HUES48 (cell line): ENCODE results near the gene TRPM1.

ENCODE experiments used
- H3K27ac ChIP-seq: one replicate; pipeline ENCODE4 v1.7.0; 2013; ENCODE audit warnings: low read depth, low read length, inconsistent platforms
- H3K27me3 ChIP-seq: 2 replicates; pipeline ENCODE4 v1.6.1; 2013; ENCODE audit warnings: mild to moderate bottlenecking, low read length; ENCODE audit not compliant: control insufficient read depth, insufficient read depth
- H3K36me3 ChIP-seq: 2 replicates; pipeline ENCODE4 v1.6.1; 2013; ENCODE audit warnings: low read length; ENCODE audit not compliant: control insufficient read depth, insufficient read depth
- H3K4me1 ChIP-seq: 2 replicates; pipeline ENCODE4 v1.6.1; 2013; ENCODE audit warnings: mild to moderate bottlenecking, low read length; ENCODE audit not compliant: control insufficient read depth, insufficient read depth
- H3K4me3 ChIP-seq: 2 replicates; pipeline ENCODE4 v1.5.1; 2013; ENCODE audit warnings: mild to moderate bottlenecking, low read depth, low read length
- H3K9ac ChIP-seq: 2 replicates; pipeline ENCODE4 v1.6.1; 2013; ENCODE audit warnings: mild to moderate bottlenecking, low read depth, low read length, moderate library complexity
- H3K9me3 ChIP-seq: 2 replicates; pipeline ENCODE4 v1.6.1; 2013; ENCODE audit warnings: low read length; ENCODE audit not compliant: control insufficient read depth, insufficient read depth

TRPM1 gene

DNA sequence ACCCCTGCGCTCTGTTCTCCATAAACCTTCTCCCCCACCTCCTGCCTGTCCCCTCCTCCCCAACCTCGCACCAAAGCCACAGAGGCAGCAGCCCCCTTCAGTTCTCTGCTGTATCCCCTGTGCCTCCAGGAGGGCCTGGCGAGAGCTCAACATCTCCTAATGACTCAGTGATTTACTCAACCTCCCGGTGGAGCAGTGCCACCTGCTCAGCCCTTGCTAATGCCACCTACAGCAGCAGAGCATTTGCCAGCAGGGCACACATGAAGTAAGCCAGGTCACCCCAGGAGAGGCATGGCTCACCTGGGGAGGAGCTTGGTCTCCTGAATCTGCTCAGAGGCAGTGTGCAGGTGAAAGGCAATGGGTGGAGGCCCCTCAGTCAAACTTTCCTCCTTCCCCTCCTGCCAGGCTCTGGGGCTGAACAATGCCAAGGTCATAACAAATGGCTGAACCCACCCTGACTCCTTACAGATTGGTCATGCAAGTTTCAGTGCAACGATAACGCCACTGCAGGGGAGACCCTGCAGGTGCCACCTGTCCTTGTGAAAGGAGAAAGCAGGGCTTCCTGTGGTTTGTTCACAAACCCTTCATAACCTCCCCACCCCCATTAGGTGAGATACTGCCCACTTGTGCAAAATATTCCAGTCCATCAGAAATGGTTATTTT is 19.8 kb downstream of the TRPM1 start:
- Histone ChIP-seq H3K27ac (no peak overlapping the region), H3K27me3 (peaks cover 8% of the 10 kb centered on the region; the same call in 1 of the 2 replicates), H3K36me3 (no peaks in the 10 kb centered on the region)

DNA sequence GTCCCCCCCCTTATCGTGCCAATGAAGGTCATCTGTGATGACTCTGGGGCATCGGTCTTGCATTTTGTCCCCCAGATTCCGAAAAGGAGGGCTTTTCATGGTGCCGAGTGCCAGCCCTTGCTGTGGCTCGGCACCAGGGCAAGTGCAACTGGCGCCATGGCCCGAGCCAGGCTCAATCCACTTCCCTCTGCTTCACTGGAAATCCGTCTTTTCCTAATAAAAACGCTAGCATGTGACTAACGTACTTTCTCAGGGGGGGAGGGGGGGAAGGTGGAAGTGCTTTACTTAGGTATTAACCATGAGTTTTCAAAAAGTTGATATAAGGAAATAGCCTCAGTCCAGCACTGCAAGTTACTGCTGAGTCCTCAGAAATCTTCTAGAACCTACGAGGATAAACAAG is 20.5 kb downstream of the TRPM1 start:
- peaks cover 47% of the 10 kb centered on the region for H3K4me1 ChIP-seq
- peak overlapping the region; percentile 49; the same call in 1 of the 2 replicates for H3K4me3 ChIP-seq
- H3K27ac ChIP-seq = peak overlapping the region; percentile 19
- peaks cover 8% of the 10 kb centered on the region; the same call in 1 of the 2 replicates for H3K27me3 ChIP-seq
- no peaks in the 10 kb centered on the region for H3K36me3 ChIP-seq
- H3K9ac ChIP-seq = no peak overlapping the region
- H3K9me3 ChIP-seq = no peaks in the 10 kb centered on the region

More for the DNA sequence above, 19.8 kb downstream of the TRPM1 start:
- no peak overlapping the region for H3K4me3 ChIP-seq
- no peak overlapping the region for H3K9ac ChIP-seq
- peaks cover 40% of the 10 kb centered on the region for H3K4me1 ChIP-seq
- H3K9me3 ChIP-seq = no peaks in the 10 kb centered on the region

DNA sequence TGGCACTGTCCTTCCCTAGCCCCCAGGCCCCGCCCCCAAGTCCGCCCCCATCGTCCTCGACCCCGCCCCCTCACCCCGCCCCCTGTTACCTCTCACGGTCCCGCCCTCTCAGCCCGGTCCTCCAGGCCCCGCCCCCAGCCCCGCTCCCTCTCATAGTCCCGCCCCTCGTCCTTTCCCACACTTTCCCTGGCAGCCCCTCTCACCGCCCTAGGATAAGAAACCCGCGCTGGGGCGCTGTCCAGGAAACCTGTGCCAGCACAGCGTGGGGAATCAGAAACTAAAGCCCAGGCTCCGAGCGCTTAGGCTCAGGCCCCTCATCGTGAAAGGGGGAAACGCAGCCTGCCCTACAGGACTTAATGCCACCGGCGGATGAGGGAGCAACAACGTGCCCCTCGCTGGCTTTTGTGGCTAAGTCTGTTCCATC is 20.9 kb downstream of the TRPM1 start:
- Histone ChIP-seq H3K4me3 (peak overlapping the region; percentile 49), H3K27ac (peak overlapping the region; percentile 94), H3K9ac (no peak overlapping the region), H3K27me3 (peaks cover 8% of the 10 kb centered on the region; the same call in 1 of the 2 replicates), H3K36me3 (no peaks in the 10 kb centered on the region), H3K9me3 (no peaks in the 10 kb centered on the region), H3K4me1 (peaks cover 51% of the 10 kb centered on the region)

DNA sequence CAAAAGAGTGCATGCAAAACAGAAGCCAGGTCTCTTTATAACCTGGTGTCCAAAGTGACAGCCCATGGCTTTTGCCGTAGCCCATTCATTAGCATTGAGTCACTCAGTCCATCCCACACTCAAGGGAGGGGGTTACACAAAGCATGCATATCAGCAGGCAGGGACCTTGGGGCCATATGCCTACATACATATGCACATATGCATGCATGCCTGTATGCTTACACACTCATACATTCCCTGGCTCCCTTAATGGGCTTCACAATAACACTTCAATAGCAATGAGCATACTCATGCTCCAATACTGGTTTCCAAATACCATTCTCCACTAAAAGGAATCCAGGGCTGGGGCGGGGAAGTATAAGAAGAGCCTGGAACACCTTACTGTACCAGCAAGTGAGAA is 22.0 kb downstream of the TRPM1 start:
- Histone ChIP-seq H3K9me3 (no peaks in the 10 kb centered on the region), H3K27ac (peak overlapping the region; percentile 94), H3K9ac (0 out of 2 replicates have a peak overlapping the region, but pooled peaks have one; percentile 16), H3K27me3 (peaks cover 8% of the 10 kb centered on the region; the same call in 1 of the 2 replicates), H3K36me3 (no peaks in the 10 kb centered on the region), H3K4me1 (peaks cover 55% of the 10 kb centered on the region), H3K4me3 (peak overlapping the region; percentile 31; the same call in 1 of the 2 replicates)

DNA sequence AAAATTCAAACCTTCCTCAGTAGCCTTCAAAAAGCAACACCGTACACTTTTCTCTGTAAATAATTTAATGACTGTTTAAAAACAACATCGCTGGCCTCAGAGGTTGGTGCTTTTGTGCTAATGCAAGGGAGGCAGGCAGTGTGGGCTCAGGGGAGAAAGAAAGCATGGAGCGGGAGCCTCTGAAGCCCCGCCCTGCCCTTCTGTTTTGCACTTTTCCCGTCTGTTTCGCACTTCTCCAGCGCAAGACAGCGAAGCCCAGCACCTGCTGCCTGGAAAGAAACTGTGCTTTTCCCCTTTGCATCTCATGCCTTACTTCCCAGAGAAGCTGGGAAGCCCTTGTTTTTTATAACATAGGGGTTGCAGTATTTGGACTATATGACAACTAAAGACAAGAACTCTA is 23.1 kb downstream of the TRPM1 start:
- peaks cover 55% of the 10 kb centered on the region for H3K4me1 ChIP-seq
- H3K9ac ChIP-seq = no peak overlapping the region
- H3K36me3 ChIP-seq = no peaks in the 10 kb centered on the region
- peak overlapping the region; percentile 71 for H3K27ac ChIP-seq
- H3K4me3 ChIP-seq = no peak overlapping the region
- no peaks in the 10 kb centered on the region for H3K9me3 ChIP-seq
- H3K27me3 ChIP-seq = peaks cover 8% of the 10 kb centered on the region; the same call in 1 of the 2 replicates

DNA sequence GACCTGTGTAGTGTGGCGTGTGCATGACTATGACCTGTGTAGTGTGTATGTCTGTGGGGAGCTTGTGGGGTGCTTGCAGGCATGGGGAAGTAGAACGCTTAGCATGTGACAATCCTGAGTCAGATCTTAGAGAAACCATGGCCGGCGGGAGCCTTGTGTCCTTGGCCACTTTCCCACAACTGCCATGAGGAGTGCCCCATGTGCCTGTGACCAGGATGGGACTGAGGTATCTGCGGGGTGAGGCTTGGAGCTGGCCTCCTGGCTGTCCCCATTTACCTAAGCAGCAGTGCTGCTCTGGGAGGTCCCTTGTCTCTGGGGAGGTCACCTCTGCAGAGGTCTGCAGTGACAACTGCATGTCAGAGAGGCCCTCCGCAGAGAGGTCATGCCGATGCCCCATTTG is 23.6 kb downstream of the TRPM1 start:
- Histone ChIP-seq H3K27ac (no peak overlapping the region), H3K9ac (no peak overlapping the region), H3K9me3 (no peaks in the 10 kb centered on the region), H3K36me3 (no peaks in the 10 kb centered on the region), H3K4me3 (no peak overlapping the region), H3K27me3 (peaks cover 8% of the 10 kb centered on the region; the same call in 1 of the 2 replicates), H3K4me1 (peaks cover 55% of the 10 kb centered on the region)

DNA sequence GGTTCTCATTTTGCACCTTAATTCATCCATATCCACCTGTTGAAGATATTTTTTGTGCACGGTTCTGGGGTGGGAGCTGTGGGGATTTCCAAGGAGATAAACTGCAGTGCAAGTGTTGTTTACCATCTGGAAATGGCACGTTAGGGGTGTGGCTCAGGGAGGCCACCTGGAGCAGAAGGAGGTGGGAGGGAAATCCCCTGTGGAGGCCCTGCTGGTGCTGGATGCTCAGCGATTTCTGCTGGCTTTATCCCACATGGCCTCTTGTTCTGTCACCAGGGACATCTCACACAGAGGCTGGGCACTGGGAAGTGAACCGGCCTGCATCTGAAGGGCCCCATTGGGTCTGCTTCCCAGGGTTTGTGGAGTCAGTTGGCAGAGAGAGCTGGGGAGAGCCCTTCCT is 24.3 kb downstream of the TRPM1 start:
- Histone ChIP-seq H3K4me3 (no peak overlapping the region), H3K27me3 (peaks cover 8% of the 10 kb centered on the region; the same call in 1 of the 2 replicates), H3K27ac (no peak overlapping the region), H3K9ac (no peak overlapping the region), H3K4me1 (peaks cover 55% of the 10 kb centered on the region), H3K9me3 (no peaks in the 10 kb centered on the region), H3K36me3 (no peaks in the 10 kb centered on the region)

DNA sequence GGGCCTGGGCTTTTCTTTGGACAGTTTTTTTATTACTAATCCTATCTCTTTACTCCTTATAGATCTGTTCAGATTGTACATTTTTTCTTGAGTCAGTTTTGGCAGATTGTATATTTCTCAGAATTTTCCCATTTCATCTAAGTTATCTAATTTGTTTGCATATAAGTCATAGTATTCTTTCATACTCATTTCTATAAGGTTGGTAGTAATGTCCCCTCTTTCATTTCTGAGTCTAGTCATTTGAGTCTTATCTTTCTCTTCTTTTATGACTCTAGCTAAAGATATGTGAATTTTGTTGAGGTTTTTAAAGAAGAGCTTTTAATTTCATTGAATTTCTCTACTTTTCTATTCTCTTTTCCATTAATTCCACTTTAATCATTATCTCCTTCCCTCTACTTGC is 27.2 kb downstream of the TRPM1 start:
- Histone ChIP-seq H3K27ac (no peak overlapping the region), H3K4me3 (no peak overlapping the region), H3K4me1 (peaks cover 40% of the 10 kb centered on the region), H3K36me3 (no peaks in the 10 kb centered on the region), H3K9me3 (no peaks in the 10 kb centered on the region), H3K27me3 (0 out of 2 replicates have a peak, but pooled peaks cover 5% of the 10 kb centered on the region), H3K9ac (no peak overlapping the region)

DNA sequence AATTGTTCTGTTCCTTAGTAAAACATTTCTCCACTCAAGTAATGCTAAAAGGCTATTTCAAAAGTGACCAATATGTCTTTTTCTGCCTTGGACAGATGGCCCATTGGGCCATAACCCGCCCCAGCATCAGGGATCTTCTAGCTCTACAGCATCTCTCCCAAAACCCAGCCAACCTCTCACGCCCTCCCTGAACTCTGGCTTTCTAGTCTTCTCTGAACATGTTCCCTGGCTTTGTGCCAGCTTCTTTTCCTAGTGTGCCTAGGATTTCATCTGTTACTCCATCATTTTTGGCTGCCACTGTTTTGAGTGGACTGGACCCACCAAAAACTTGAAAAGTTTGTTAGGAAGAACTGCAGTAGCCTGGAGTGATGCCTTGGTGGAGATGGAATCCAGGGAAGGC is 30.7 kb downstream of the TRPM1 start:
- Histone ChIP-seq H3K27ac (no peak overlapping the region), H3K9ac (no peak overlapping the region), H3K27me3 (no peaks in the 10 kb centered on the region), H3K4me3 (no peak overlapping the region), H3K9me3 (no peaks in the 10 kb centered on the region), H3K36me3 (no peaks in the 10 kb centered on the region), H3K4me1 (peaks cover 7% of the 10 kb centered on the region)

DNA sequence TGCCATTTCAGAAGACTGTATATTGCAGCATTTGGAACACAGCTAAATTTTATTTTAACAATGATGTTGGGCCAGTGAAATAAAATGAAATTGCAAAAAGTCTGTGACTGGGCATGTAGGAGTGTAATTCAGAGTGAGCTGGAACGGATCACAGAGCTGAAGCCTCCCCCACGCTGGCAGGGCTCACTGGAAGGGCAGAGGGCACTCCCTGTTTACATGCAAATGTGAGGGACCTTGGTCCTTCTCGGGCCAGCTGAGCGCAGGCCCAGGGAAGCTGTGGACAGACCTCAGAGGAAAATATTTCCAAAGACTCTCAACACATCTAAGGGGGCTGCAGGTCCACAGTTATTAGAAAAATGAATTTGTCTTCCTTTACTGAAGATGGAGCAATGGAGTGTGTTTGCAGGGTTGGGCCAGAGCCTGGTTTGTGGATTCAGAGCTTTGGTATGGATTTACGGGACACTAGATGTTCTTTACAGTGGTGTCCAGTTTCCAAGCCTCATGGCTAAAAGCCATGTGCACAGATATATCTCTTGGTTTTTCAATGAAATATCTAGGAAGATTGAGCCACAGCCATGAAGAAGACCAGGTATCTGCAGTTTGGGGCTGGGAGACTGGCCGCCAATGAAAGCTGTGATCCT is 32.0 kb downstream of the TRPM1 start:
- no peak overlapping the region for H3K4me3 ChIP-seq
- no peak overlapping the region for H3K27ac ChIP-seq
- H3K4me1 ChIP-seq = no peaks in the 10 kb centered on the region
- no peaks in the 10 kb centered on the region for H3K27me3 ChIP-seq
- H3K9me3 ChIP-seq = no peaks in the 10 kb centered on the region
- no peaks in the 10 kb centered on the region for H3K36me3 ChIP-seq
- H3K9ac ChIP-seq = no peak overlapping the region

DNA sequence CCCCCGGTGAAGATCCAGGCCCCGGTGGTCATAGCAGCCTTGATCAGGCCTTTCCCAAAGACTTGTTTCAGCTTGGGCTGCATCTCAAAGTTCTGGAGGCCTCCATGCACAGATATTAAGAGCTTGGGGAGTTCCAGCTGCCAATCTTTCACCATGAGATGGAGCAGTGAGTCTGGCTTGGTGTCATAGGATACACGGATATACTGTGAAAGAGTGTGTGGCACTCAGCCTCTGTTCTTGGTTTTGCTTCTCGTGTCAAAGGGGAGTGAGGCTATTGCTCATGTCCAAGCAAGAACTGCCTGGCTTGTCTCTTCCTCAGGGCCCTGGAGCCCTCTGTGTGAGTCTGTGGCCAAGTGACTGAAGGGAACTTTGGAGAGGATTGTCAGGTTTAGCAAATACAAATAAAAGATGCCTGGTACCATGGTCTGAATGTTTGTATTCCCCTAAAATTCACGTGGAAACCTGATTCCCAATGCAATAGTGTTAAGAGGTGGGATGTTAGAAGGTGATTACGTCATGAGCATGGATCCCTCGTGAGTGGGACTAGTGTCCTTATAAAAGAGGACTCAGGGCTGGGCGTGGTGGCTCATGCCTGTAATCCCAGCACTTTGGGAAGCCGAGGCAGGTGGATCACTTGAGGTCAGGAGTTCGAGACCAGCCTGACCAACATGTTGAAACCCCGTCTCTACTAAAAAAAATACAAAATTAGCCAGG is 33.5 kb downstream of the TRPM1 start:
- Histone ChIP-seq H3K27ac (no peak overlapping the region), H3K36me3 (no peaks in the 10 kb centered on the region), H3K4me3 (no peak overlapping the region), H3K27me3 (no peaks in the 10 kb centered on the region), H3K9me3 (no peaks in the 10 kb centered on the region), H3K9ac (no peak overlapping the region), H3K4me1 (no peaks in the 10 kb centered on the region)
